ENCODE results near the gene ZNF593.

The ZNF593 gene

GRCh38 chr1:26213335-26213905 lies 43.7 kb downstream of the ZNF593 start:
- FAIRE-seq: no peak

DNA sequence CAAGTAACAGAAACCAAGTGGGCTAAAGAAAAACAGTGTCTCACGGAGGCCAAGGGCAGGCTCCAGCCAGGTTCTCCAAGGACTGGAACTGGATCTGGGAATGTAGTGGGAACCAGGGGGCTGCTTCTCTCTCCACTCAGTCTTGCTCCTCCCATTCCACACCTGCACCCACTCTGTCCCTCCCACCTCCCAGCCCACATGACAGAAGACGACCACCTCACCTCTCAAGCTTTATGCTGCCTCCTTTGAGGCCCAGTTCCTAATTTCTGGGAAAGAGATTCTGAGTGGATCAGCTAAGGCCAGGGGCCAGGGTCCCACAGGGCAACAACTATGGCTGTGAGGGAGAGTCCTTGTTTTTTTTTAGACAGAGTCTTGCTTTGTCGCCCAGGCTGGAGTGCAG lies 45.5 kb downstream of the ZNF593 start:
- no peak for FAIRE-seq

DNA sequence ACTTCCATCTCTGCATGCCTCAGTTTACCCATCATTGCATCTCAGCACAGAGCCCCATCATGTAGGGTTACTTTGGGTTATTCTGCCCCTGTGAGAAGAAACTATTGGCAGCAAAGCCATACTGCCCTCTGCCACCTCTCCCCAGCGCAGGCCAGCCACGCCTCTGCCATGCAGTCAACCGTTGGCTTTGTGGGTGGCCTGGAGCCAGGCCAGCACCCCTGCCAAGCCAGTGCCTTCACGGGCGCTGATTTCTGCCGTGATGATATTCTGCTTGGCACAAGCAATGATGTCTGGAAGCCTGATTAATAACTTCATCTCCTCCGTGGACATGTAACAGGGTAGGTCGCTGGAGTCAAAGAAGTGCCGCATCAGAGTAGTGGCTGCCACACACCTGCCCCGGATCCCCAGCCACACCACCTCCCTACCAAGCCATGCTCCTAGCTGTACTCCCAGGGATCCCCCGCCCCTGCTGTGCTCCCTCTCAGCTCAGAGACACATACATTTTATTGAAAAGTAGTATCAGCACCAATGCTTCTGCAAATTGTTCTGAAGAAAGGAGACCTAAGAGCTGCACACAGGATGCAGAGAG lies 49.3 kb downstream of the ZNF593 start:
- no peak for FAIRE-seq

All from endometrium (tissue), 2 donors.